CD14-positive monocyte (primary cell): ENCODE results near the gene LILRA2. TPM values are rescaled to one million over a fixed set of nuclear protein-coding genes. Genes with fewer than 3 reads are reported as not detected.
"Not testable (repeated sequence)": the region's sequence is repeated elsewhere in the genome, so short reads cannot be mapped to it uniquely, and the experiment has no call there.

ENCODE experiments used
- DNase-seq, 3 donors: peaks; one replicate each; pipeline ENCODE4 v3.0.0-alpha.2; 2011 to 2022
- H2AFZ ChIP-seq: 2 replicates; pipeline ENCODE4 v1.6.0; 2012; ENCODE audit warnings: mild to moderate bottlenecking, low read depth, low read length, inconsistent platforms; ENCODE audit not compliant: insufficient read depth, poor library complexity, severe bottlenecking
- H3K27ac ChIP-seq, 2 donors: 1 replicate in 1 of 2; 2 replicates in 1 of 2; pipeline ENCODE4 v1.5.1; 2012 to 2013; ENCODE audit warnings: low read length in 2 of 2, control low read depth in 1 of 2, inconsistent platforms in 1 of 2, low read depth in 1 of 2, mild to moderate bottlenecking in 1 of 2
- H3K27me3 ChIP-seq, 2 donors: one replicate each; pipeline versions ENCODE4 v1.6.0 to v1.6.1; 2011 to 2013; ENCODE audit warnings: low read length in 2 of 2; ENCODE audit not compliant: control insufficient read depth in 2 of 2, insufficient read depth in 2 of 2
- H3K36me3 ChIP-seq, 2 donors: replicated peaks in 1 of 2; 1 replicate in 1 of 2; 2 replicates in 1 of 2; pipeline versions ENCODE4 v1.5.1 to v1.6.1; 2012 to 2013; ENCODE audit warnings: low read length in 2 of 2, control low read depth in 1 of 2, inconsistent platforms in 1 of 2, mild to moderate bottlenecking in 1 of 2; ENCODE audit not compliant: insufficient read depth in 2 of 2, control insufficient read depth in 1 of 2
- H3K4me1 ChIP-seq, 2 donors: 1 replicate in 1 of 2; 2 replicates in 1 of 2; pipeline versions ENCODE4 v1.5.1 to v1.6.1; 2012 to 2013; ENCODE audit warnings: low read length in 2 of 2, control low read depth in 1 of 2, inconsistent platforms in 1 of 2, mild to moderate bottlenecking in 1 of 2, moderate library complexity in 1 of 2; ENCODE audit not compliant: insufficient read depth in 2 of 2, control insufficient read depth in 1 of 2
- H3K4me2 ChIP-seq: replicated peaks from 2 replicates; pipeline ENCODE3; 2012; ENCODE audit warnings: low read length, moderate library complexity, mild to moderate bottlenecking; ENCODE audit not compliant: poor library complexity, severe bottlenecking; ENCODE audit errors: extremely low read depth
- H3K4me3 ChIP-seq, 3 experiments: fragments of 200-600 bp in 1 of 3; sonication (generic) in 1 of 3; replicated peaks in 1 of 3; 1 replicate in 2 of 3; 2 replicates in 1 of 3; pipeline ENCODE4 v1.5.1; 2011 to 2013; ENCODE audit warnings: low read length in 3 of 3, mild to moderate bottlenecking in 3 of 3, control low read depth in 2 of 3, low read depth in 2 of 3, inconsistent platforms in 1 of 3, moderate library complexity in 1 of 3
- H3K79me2 ChIP-seq: 2 replicates; pipeline ENCODE4 v1.6.0; 2012; ENCODE audit warnings: mild to moderate bottlenecking, control low read depth, inconsistent platforms, low read length, moderate library complexity; ENCODE audit not compliant: insufficient read depth
- H3K9ac ChIP-seq: 2 replicates; pipeline ENCODE4 v1.6.0; 2017; ENCODE audit warnings: low read length, mild to moderate bottlenecking; ENCODE audit not compliant: insufficient read depth, poor library complexity, severe bottlenecking
- H3K9me3 ChIP-seq, 2 donors: replicated peaks in 1 of 2; 1 replicate in 1 of 2; 2 replicates in 1 of 2; pipeline versions ENCODE4 v1.5.1 to v1.6.1; 2012 to 2013; ENCODE audit warnings: low read length in 2 of 2, control low read depth in 1 of 2; ENCODE audit not compliant: control insufficient read depth in 1 of 2, insufficient read depth in 1 of 2
- H4K20me1 ChIP-seq: 2 replicates; pipeline ENCODE4 v1.6.0; 2012; ENCODE audit warnings: mild to moderate bottlenecking, low read length, control low read depth, moderate library complexity; ENCODE audit not compliant: insufficient read depth
- H3K27ac Mint-ChIP-seq, 7 donors: one replicate each; pipeline ENCODE4 v1.8.0; 2020; ENCODE audit warnings: mild to moderate bottlenecking in 7 of 7, mixed read lengths in 7 of 7, moderate library complexity in 6 of 7, inconsistent platforms in 2 of 7
- H3K27me3 Mint-ChIP-seq, 3 donors: one replicate each; pipeline ENCODE4 v1.8.0; 2021 to 2022; ENCODE audit warnings: low read depth in 3 of 3, mild to moderate bottlenecking in 3 of 3, mixed read lengths in 3 of 3, moderate library complexity in 3 of 3, inconsistent platforms in 1 of 3
- H3K36me3 Mint-ChIP-seq, 2 donors: one replicate each; pipeline ENCODE4 v1.8.0; 2020; ENCODE audit warnings: mixed read lengths in 2 of 2, inconsistent platforms in 1 of 2, mild to moderate bottlenecking in 1 of 2
- H3K4me1 Mint-ChIP-seq: one replicate; pipeline ENCODE4 v1.8.0; 2020; ENCODE audit warnings: mild to moderate bottlenecking, mixed read lengths
- H3K4me3 Mint-ChIP-seq, 2 donors: one replicate each; pipeline ENCODE4 v1.8.0; 2020; ENCODE audit warnings: mild to moderate bottlenecking in 2 of 2, mixed read lengths in 2 of 2, moderate library complexity in 1 of 2
- H3K9me3 Mint-ChIP-seq, 7 donors: one replicate each; pipeline ENCODE4 v1.8.0; 2020 to 2022; ENCODE audit warnings: mixed read lengths in 7 of 7, mild to moderate bottlenecking in 6 of 7, moderate library complexity in 6 of 7, inconsistent platforms in 2 of 7
- WGBS: methylation state at CpG from one replicate; pipeline ENCODE4 v1.1.5; 2013; ENCODE audit warnings: missing lambda C conversion rate; ENCODE audit not compliant: insufficient coverage; 5-methylcytosine and 5-hydroxymethylcytosine counted together
- intact Hi-C, 2 donors: fragments of 100-400 bp; cut with micrococcal nuclease; formaldehyde crosslinking; loops; one replicate each; pipeline versions ENCODE4 v1.15.0 to v1.15.1; 2023
- polyA plus RNA-seq, 3 donors: library from polyadenylated mRNA; depleted of rRNA in 1 of 3; unstranded in 2 of 3; stranded (reverse) in 1 of 3; fragments of 300-500 nt in 2 of 3; fragments of >200 nt in 1 of 3; fragmentation: Illumina TruSeq in 2 of 3; gene quantifications; 1 replicate in 2 of 3; 2 replicates in 1 of 3; pipeline ENCODE4 v1.2.3, GENCODE V29; 2012 to 2021
- TF ChIP-seq, protein P1 (sequence below): fragments of 200-600 bp; IDR thresholded peaks from one replicate; pipeline ENCODE4 v1.8.0; 2022; ENCODE audit warnings: antibody characterized with exemption, mild to moderate bottlenecking

Gene LILRA2
- polyA plus RNA-seq, 3 donors: 333 to 451 (median 377) TPM

DNA sequence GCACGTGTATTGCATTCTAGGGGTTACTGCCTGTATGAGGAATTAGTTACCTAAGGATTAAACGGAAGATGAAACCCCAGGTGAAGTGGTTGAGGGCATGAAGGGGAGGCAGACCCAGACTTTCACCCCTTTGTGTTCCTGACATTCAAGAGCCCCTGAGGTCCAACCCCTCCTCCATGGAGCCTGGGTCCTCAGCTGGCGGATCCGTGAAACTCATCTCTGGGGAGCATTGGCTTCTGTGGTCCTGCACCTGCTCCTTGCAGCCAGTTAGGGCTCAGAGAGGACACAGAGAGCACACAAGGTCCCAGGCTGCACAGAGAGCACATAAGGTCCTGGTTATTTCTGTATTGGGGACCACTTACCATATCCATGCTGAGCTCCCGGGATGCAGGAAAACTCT, 12.8 kb downstream of the LILRA2 start:
- Histone ChIP-seq H3K27ac (no peak overlapping the region), H3K9me3 (no peaks in the 10 kb centered on the region), H3K4me3 (no peak overlapping the region), H3K9ac (no peak overlapping the region), H3K4me1 (peaks cover 0 to 4% of the 10 kb centered on the region in 2 donors), H4K20me1 (peaks cover 64% of the 10 kb centered on the region), H2AFZ (no peak overlapping the region), H3K36me3 (peaks cover 37 to 51% of the 10 kb centered on the region in 2 donors), H3K79me2 (peaks cover 32% of the 10 kb centered on the region), H3K4me2 (no peak overlapping the region), H3K27me3 (no peaks in the 10 kb centered on the region)
- TF ChIP-seq, protein P1, sequence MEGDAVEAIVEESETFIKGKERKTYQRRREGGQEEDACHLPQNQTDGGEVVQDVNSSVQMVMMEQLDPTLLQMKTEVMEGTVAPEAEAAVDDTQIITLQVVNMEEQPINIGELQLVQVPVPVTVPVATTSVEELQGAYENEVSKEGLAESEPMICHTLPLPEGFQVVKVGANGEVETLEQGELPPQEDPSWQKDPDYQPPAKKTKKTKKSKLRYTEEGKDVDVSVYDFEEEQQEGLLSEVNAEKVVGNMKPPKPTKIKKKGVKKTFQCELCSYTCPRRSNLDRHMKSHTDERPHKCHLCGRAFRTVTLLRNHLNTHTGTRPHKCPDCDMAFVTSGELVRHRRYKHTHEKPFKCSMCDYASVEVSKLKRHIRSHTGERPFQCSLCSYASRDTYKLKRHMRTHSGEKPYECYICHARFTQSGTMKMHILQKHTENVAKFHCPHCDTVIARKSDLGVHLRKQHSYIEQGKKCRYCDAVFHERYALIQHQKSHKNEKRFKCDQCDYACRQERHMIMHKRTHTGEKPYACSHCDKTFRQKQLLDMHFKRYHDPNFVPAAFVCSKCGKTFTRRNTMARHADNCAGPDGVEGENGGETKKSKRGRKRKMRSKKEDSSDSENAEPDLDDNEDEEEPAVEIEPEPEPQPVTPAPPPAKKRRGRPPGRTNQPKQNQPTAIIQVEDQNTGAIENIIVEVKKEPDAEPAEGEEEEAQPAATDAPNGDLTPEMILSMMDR: no peak
- no peak for DNase-seq
- peaks cover 0 to 1% (median 0%) of the 10 kb centered on the region in 3 donors for H3K27me3 Mint-ChIP-seq
- H3K36me3 Mint-ChIP-seq: peaks cover 67 to 81% of the 10 kb centered on the region in 2 donors
- no peak overlapping the region for H3K27ac Mint-ChIP-seq
- peaks cover 59% of the 10 kb centered on the region for H3K4me1 Mint-ChIP-seq
- intact Hi-C loops: no loop called here
- peaks cover 0 to 9% (median 5%) of the 10 kb centered on the region in 7 donors for H3K9me3 Mint-ChIP-seq
- no peak overlapping the region for H3K4me3 Mint-ChIP-seq
- WGBS: 100% methylated on average over 2 of the region's 5 CpGs

DNA sequence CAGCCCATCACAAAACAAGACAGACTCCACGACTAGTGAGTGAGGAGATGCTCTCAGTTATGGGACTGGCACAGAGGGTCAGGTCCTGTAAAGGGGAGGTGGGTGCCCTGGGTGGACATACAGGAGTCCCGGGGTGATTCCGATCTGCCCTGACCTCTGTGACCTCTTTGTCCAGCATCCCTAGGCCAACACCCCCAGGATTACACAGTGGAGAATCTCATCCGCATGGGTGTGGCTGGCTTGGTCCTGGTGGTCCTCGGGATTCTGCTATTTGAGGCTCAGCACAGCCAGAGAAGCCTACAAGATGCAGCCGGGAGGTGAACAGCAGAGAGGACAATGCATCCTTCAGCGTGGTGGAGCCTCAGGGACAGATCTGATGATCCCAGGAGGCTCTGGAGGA, 13.4 kb downstream of the LILRA2 start:
- Histone ChIP-seq H3K36me3 (peaks cover 37 to 46% of the 10 kb centered on the region in 2 donors), H3K27me3 (no peaks in the 10 kb centered on the region), H3K27ac (no peak overlapping the region), H4K20me1 (peaks cover 60% of the 10 kb centered on the region), H3K4me3 (no peak overlapping the region), H3K4me2 (no peak overlapping the region), H2AFZ (no peak overlapping the region), H3K4me1 (peaks cover 4 to 6% of the 10 kb centered on the region in 2 donors), H3K9ac (no peak overlapping the region), H3K79me2 (peaks cover 26% of the 10 kb centered on the region), H3K9me3 (no peaks in the 10 kb centered on the region)
- peaks cover 62 to 75% of the 10 kb centered on the region in 2 donors for H3K36me3 Mint-ChIP-seq
- no peak overlapping the region for H3K4me3 Mint-ChIP-seq
- H3K9me3 Mint-ChIP-seq: peaks cover 0 to 9% (median 5%) of the 10 kb centered on the region in 7 donors
- TF ChIP-seq, protein P1: no peak
- peak overlapping the region in 1 of 7 donors; percentile 9 for H3K27ac Mint-ChIP-seq
- H3K4me1 Mint-ChIP-seq: peaks cover 60% of the 10 kb centered on the region
- peaks cover 0 to 3% (median 0%) of the 10 kb centered on the region in 3 donors for H3K27me3 Mint-ChIP-seq
- WGBS: 100% methylated on average over 4 of the region's 7 CpGs
- no peak for DNase-seq
- intact Hi-C loops: no loop called here

DNA sequence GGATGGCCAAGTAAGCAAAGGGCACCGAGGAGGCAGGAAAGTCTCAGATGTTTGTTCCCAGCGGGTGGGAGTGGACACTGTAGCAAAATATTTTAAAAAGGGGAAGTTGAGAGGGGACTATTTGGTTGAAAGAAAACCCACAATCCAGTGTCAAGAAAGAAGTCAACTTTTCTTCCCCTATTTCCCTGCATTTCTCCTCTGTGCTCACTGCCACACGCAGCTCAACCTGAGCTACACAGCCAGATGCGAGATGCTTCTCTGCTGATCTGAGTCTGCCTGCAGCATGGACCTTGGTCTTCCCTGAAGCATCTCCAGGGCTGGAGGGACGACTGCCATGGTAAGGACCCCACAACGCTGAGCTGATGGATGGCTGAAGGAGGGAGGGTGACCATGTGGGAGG, 19.9 kb downstream of the LILRA2 start, which contains the start of gene LILRA1:
LILRA1 (plus strand) TSS at position 188 of the 400 bp plus-strand sequence. CDS start 613 bp downstream, outside the sequence.
- H3K4me1 Mint-ChIP-seq: peaks cover 76% of the 10 kb centered on the region
- Histone ChIP-seq H3K4me2 (peak within 1 kb of the TSS; percentile 79), H3K4me3 (peak within 1 kb of the TSS; percentile 82 to 93 (median 88)), H3K4me1 (peaks cover 33 to 52% of the 10 kb centered on the region in 2 donors), H3K79me2 (peaks cover 27% of the 10 kb centered on the region), H3K27ac (peak within 1 kb of the TSS; percentile 85 to 88), H4K20me1 (peaks cover 43% of the 10 kb centered on the region), H3K9ac (peak within 1 kb of the TSS; percentile 67), H2AFZ (peak within 1 kb of the TSS; percentile 64), H3K36me3 (peaks cover 34 to 39% of the 10 kb centered on the region in 2 donors)
- H3K27ac Mint-ChIP-seq: peak within 1 kb of the TSS; percentile 93 to 98 (median 96)
- H3K9me3 Mint-ChIP-seq, H3K9me3 ChIP-seq, H3K27me3 ChIP-seq, H3K27me3 Mint-ChIP-seq: not testable (repeated sequence)
- H3K36me3 Mint-ChIP-seq: peaks cover 37 to 53% of the 10 kb centered on the region in 2 donors
- intact Hi-C loops: loop anchor here (5.0 to 10.0 kb wide), 2 partner anchors 39 to 119 kb away; partner anchors contain the start of genes CDC42EP5 (in 1 of the 2) and LILRB1 (in 1 of the 2)
- peak; percentile 59 to 82 (median 74) for DNase-seq
- 0% methylated on average over 5 of the region's 6 CpGs for WGBS
- peak within 1 kb of the TSS; percentile 98 to 100 for H3K4me3 Mint-ChIP-seq
